Activated B cell treated with CpG ODN at 0.5 μM for 24 hours (primary cell): ENCODE measurements around the gene FCHSD1. TPM values are rescaled to one million over a fixed set of nuclear protein-coding genes. Genes with fewer than 3 reads are reported as not detected.

Experiments
- ATAC-seq: fragments of 200-7000 bp; cut with Tn5 transposase; one replicate; pipeline ENCODE4 v1.10.0; 2021; ENCODE audit warnings: low read depth, mild to moderate bottlenecking, moderate library complexity
- CTCF ChIA-PET: fragments of 350-600 bp; sonication (Branson Sonifier 250); formaldehyde crosslinking; loops from one replicate; lab custom pipeline; 2021; ENCODE audit warnings: antibody characterized with exemption; lab: Charles Lee
- POLR2A ChIA-PET: fragments of 350-600 bp; sonication (Branson Sonifier 250); formaldehyde crosslinking; loops from one replicate; lab custom pipeline; 2021; ENCODE audit warnings: antibody characterized with exemption; lab: Charles Lee
- DNase-seq: peaks from one replicate; pipeline ENCODE4 v3.0.0; 2022
- H3K27ac Mint-ChIP-seq: one replicate; pipeline ENCODE4 v1.8.0; 2020; ENCODE audit warnings: mixed read lengths
- H3K27me3 Mint-ChIP-seq: one replicate; pipeline ENCODE4 v1.8.0; 2021; ENCODE audit warnings: mixed read lengths
- H3K36me3 Mint-ChIP-seq: one replicate; pipeline ENCODE4 v1.8.0; 2021; ENCODE audit warnings: low read depth, mixed read lengths
- H3K4me1 Mint-ChIP-seq: one replicate; pipeline ENCODE4 v1.8.0; 2021; ENCODE audit warnings: mixed read lengths
- H3K4me3 Mint-ChIP-seq: one replicate; pipeline ENCODE4 v1.8.0; 2020; ENCODE audit warnings: mild to moderate bottlenecking, mixed read lengths
- H3K9me3 Mint-ChIP-seq: one replicate; pipeline ENCODE4 v1.8.0; 2020; ENCODE audit warnings: mixed read lengths
- intact Hi-C: fragments of 100-400 bp; cut with micrococcal nuclease; formaldehyde crosslinking; loops from one replicate; pipeline ENCODE4 v1.15.1; 2024
- total RNA-seq: library from RNA; stranded (reverse); gene quantifications from 2 replicates; pipeline ENCODE4 v1.2.3, GENCODE V29; 2022
- TF ChIP-seq, protein P1 (sequence below): fragments of 200-600 bp; IDR thresholded peaks from one replicate; pipeline ENCODE4 v1.8.0; 2022; ENCODE audit warnings: antibody characterized with exemption, mild to moderate bottlenecking

Gene FCHSD1
- total RNA-seq, 1 donor from 2014 or later = 79.5 TPM

- Mint-ChIP-seq H3K4me1 (peaks cover 89% of the 10 kb centered on the region), H3K36me3 (peaks cover 6% of the 10 kb centered on the region), H3K4me3 (peak overlapping the region; percentile 44), H3K9me3 (no peaks in the 10 kb centered on the region), H3K27ac (peak overlapping the region; percentile 86), H3K27me3 (no peaks in the 10 kb centered on the region)
- intact Hi-C loops = no loop called here
- POLR2A ChIA-PET = interaction anchor here (0.8 to 1.8 kb wide), 3 partner anchors 13 to 47 kb away, joined by 3 to 7 read pairs (median 3); partner anchors contain the start of genes DIAPH1 and FCHSD1
- no peak for ATAC-seq
- TF ChIP-seq, protein P1, sequence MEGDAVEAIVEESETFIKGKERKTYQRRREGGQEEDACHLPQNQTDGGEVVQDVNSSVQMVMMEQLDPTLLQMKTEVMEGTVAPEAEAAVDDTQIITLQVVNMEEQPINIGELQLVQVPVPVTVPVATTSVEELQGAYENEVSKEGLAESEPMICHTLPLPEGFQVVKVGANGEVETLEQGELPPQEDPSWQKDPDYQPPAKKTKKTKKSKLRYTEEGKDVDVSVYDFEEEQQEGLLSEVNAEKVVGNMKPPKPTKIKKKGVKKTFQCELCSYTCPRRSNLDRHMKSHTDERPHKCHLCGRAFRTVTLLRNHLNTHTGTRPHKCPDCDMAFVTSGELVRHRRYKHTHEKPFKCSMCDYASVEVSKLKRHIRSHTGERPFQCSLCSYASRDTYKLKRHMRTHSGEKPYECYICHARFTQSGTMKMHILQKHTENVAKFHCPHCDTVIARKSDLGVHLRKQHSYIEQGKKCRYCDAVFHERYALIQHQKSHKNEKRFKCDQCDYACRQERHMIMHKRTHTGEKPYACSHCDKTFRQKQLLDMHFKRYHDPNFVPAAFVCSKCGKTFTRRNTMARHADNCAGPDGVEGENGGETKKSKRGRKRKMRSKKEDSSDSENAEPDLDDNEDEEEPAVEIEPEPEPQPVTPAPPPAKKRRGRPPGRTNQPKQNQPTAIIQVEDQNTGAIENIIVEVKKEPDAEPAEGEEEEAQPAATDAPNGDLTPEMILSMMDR = no peak
- no peak for DNase-seq
- CTCF ChIA-PET = interaction anchor here (0.8 to 4.9 kb wide), 4 partner anchors 11 to 40 kb away, joined by 4 to 33 read pairs (median 8); partner anchors contain the start of gene DIAPH1
These were observed 47.1 kb downstream of the FCHSD1 start for GRCh38 chr5:141603923-141604717.

- POLR2A ChIA-PET = no interaction called here
- CTCF ChIA-PET = interaction anchor here (1.3 to 4.9 kb wide), 4 partner anchors 9 to 17 kb away, joined by 3 to 33 read pairs (median 8); no protein-coding TSS in a partner anchor
- H3K4me3 Mint-ChIP-seq = no peak overlapping the region
These were observed 48.6 kb downstream of the FCHSD1 start for GRCh38 chr5:141602606-141603005.

DNA sequence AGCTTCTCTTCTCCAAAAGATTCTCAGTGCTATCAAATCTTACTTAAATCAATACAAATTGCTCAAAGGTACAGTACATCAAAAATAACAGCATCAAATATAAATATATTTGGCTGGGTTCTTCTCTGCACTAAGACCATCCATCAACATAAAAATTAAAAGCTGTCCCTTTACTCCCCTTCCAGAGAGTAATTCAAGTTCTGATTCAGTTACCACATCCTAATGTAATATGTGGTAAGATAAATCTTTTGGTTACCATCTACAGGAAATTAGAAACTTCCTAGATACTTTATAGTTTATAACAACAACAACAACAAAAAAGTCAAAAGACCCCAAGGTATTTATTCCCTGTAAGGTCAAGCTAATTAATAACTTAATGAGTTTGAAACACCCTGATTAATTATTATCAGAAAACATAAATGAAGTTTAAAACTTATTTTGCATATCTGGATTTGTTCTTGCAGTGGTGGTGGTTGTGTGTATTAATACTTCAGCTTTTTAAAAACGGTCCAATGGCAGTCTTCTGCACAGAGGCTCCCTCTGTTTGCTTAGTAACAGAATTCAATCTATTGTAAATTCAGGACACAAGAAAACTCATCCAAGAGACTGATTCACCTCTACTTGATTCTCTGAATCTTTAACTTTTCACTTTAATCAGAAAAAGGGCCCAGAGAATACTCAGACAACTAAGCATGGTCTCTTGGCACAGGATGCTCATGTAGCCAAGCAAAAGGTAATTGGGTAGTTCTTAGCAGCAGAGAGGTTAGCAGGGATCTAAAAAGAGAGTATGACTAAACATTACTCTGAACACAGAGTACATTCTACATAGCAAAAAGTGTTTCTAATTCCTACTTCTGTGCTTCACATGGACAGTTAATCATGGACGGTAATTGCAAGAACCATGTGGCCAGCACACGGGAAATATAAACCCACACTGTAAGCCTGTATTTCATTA, 52.5 kb downstream of the FCHSD1 start:
- ChIA-PET CTCF (interaction anchor here (1.4 to 3.2 kb wide), 2 partner anchors 19 to 39 kb away, joined by 3 to 41 read pairs; partner anchors contain the start of genes DIAPH1 and RELL2), POLR2A (interaction anchor here (1.0 to 1.4 kb wide), 3 partner anchors 7 to 35 kb away, joined by 3 read pairs; partner anchors contain the start of gene DIAPH1)
- intact Hi-C loops = no loop called here
- peak overlapping the region; percentile 66 for H3K27ac Mint-ChIP-seq
- H3K36me3 Mint-ChIP-seq = peaks cover 25% of the 10 kb centered on the region
- ATAC-seq = no peak
- H3K4me1 Mint-ChIP-seq = peaks cover 64% of the 10 kb centered on the region
- DNase-seq = no peak
- H3K4me3 Mint-ChIP-seq = no peak overlapping the region
- H3K27me3 Mint-ChIP-seq = no peaks in the 10 kb centered on the region
- H3K9me3 Mint-ChIP-seq = peaks cover 5% of the 10 kb centered on the region
- TF ChIP-seq, protein P1 = no peak

More at GRCh38 chr5:141602606-141603005, 48.6 kb downstream of the FCHSD1 start:
- Mint-ChIP-seq H3K36me3 (peaks cover 4% of the 10 kb centered on the region), H3K27ac (peak overlapping the region; percentile 18), H3K9me3 (peaks cover 2% of the 10 kb centered on the region), H3K27me3 (no peaks in the 10 kb centered on the region), H3K4me1 (peaks cover 90% of the 10 kb centered on the region)
- ATAC-seq = no peak
- intact Hi-C loops = no loop called here
- no peak for DNase-seq
- TF ChIP-seq, protein P1 = no peak

DNA sequence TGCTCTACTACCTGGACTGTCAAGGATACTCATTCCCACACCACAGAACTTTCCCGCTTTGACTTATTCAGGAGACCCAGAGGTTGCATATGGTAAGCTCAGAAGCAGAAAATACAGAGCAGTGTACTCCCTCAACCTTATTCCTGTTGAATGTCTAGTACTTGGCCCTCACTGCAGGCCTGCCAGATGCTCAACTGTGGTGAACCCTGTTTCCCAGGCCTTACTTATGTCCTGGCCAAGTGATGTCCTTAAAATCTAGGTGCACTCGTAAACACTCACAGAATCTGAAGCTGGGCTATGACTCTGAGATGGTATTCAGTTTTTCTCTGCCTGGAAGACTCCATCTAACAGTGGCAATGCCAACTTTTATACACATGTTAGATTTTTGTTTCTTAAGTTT, 53.4 kb downstream of the FCHSD1 start:
- POLR2A ChIA-PET = interaction anchor here (1.0 to 1.4 kb wide), 3 partner anchors 8 to 36 kb away, joined by 3 read pairs; partner anchors contain the start of gene DIAPH1
- H3K27ac Mint-ChIP-seq = peak overlapping the region; percentile 36
- no peaks in the 10 kb centered on the region for H3K27me3 Mint-ChIP-seq
- ATAC-seq (no peak), DNase-seq (no peak)
- H3K9me3 Mint-ChIP-seq = peaks cover 5% of the 10 kb centered on the region
- intact Hi-C loops = loop anchor here (1.0 kb wide), 1 partner anchor 7 kb away; no protein-coding TSS in a partner anchor
- CTCF ChIA-PET = interaction anchor here (1.0 to 3.2 kb wide), 3 partner anchors 20 to 40 kb away, joined by 3 to 41 read pairs (median 3); partner anchors contain the start of genes DIAPH1 and RELL2
- peaks cover 62% of the 10 kb centered on the region for H3K4me1 Mint-ChIP-seq
- peaks cover 29% of the 10 kb centered on the region for H3K36me3 Mint-ChIP-seq
- TF ChIP-seq, protein P1 = no peak
- H3K4me3 Mint-ChIP-seq = no peak overlapping the region
